CD4-positive, CD25-positive, alpha-beta regulatory T cell (primary cell): ENCODE measurements around the gene NAV2. TPM values are rescaled to one million over a fixed set of nuclear protein-coding genes. Genes with fewer than 3 reads are reported as not detected.
"Not testable (repeated sequence)": the region's sequence is repeated elsewhere in the genome, so short reads cannot be mapped to it uniquely, and the experiment has no call there.

Experiments
- ATAC-seq, 2 donors: fragments of 150-1000 bp; cut with Tn5 transposase; one replicate each; pipeline ENCODE4 v1.10.0; 2021; ENCODE audit warnings: low read depth in 2 of 2, moderate number of reproducible peaks in 2 of 2, moderate library complexity in 1 of 2
- DNase-seq, 3 donors: peaks; one replicate each; pipeline versions ENCODE4 v3.0.0 to v3.0.0-alpha.2; 2012 to 2022; ENCODE audit warnings: mixed read lengths in 1 of 3
- H3K27ac ChIP-seq: one replicate; pipeline ENCODE4 v1.7.0; 2013; ENCODE audit warnings: mild to moderate bottlenecking, low read length; ENCODE audit not compliant: insufficient read depth, poor library complexity, severe bottlenecking
- H3K27me3 ChIP-seq: one replicate; pipeline ENCODE4 v1.7.0; 2013; ENCODE audit warnings: low read length; ENCODE audit not compliant: control insufficient read depth, insufficient read depth
- H3K36me3 ChIP-seq: one replicate; pipeline ENCODE4 v1.7.0; 2013; ENCODE audit warnings: mild to moderate bottlenecking, low read length, moderate library complexity; ENCODE audit not compliant: control insufficient read depth, insufficient read depth
- H3K4me1 ChIP-seq: 2 replicates; pipeline ENCODE4 v1.7.0; 2013; ENCODE audit warnings: mild to moderate bottlenecking, low read length; ENCODE audit not compliant: insufficient read depth, control insufficient read depth, poor library complexity, severe bottlenecking
- H3K4me3 ChIP-seq: one replicate; pipeline ENCODE4 v1.7.0; 2013; ENCODE audit warnings: low read depth, mild to moderate bottlenecking, low read length, moderate library complexity
- H3K9me3 ChIP-seq, 2 experiments: 1 replicate in 1 of 2; 2 replicates in 1 of 2; pipeline ENCODE4 v1.7.0; 2013; ENCODE audit warnings: low read length in 2 of 2, mild to moderate bottlenecking in 1 of 2, moderate library complexity in 1 of 2; ENCODE audit not compliant: control insufficient read depth in 2 of 2
- H3K27ac Mint-ChIP-seq, 3 donors: one replicate each; pipeline ENCODE4 v1.8.0; 2020 to 2022; ENCODE audit warnings: mild to moderate bottlenecking in 3 of 3, mixed read lengths in 3 of 3, moderate library complexity in 2 of 3
- H3K27me3 Mint-ChIP-seq: one replicate; pipeline ENCODE4 v1.8.0; 2022; ENCODE audit warnings: mild to moderate bottlenecking, mixed read lengths
- H3K36me3 Mint-ChIP-seq: one replicate; pipeline ENCODE4 v1.8.0; 2020; ENCODE audit warnings: mixed read lengths
- H3K4me1 Mint-ChIP-seq, 4 donors: one replicate each; pipeline ENCODE4 v1.8.0; 2020 to 2022; ENCODE audit warnings: mixed read lengths in 4 of 4, mild to moderate bottlenecking in 1 of 4
- H3K4me3 Mint-ChIP-seq, 4 donors: one replicate each; pipeline ENCODE4 v1.8.0; 2020 to 2022; ENCODE audit warnings: mild to moderate bottlenecking in 4 of 4, mixed read lengths in 4 of 4, moderate library complexity in 3 of 4
- H3K9me3 Mint-ChIP-seq, 7 donors: one replicate each; pipeline ENCODE4 v1.8.0; 2020 to 2022; ENCODE audit warnings: mixed read lengths in 7 of 7, mild to moderate bottlenecking in 3 of 7, moderate library complexity in 2 of 7
- polyA plus RNA-seq, 4 donors: library from polyadenylated mRNA; unstranded; fragments of 300-500 nt; fragmentation: Illumina TruSeq; gene quantifications; one replicate each; pipeline ENCODE4 v1.2.3, GENCODE V29; 2021
- total RNA-seq: library from RNA; stranded (reverse); gene quantifications from one replicate; pipeline ENCODE4 v1.2.3, GENCODE V29; 2022

NAV2 gene
- total and polyA plus RNA-seq, 5 donors from 2014 or later, result 0.14 to 0.59 (median 0.36) TPM; not detected in 2

- peaks cover 10% of the 10 kb centered on the region for H3K27me3 Mint-ChIP-seq
- Histone ChIP-seq H3K36me3 (no peaks in the 10 kb centered on the region), H3K9me3 (no peaks in the 10 kb centered on the region), H3K4me1 (no peaks in the 10 kb centered on the region), H3K4me3 (no peak overlapping the region), H3K27me3 (no peaks in the 10 kb centered on the region), H3K27ac (no peak overlapping the region)
- no peak for DNase-seq
- H3K4me1 Mint-ChIP-seq, result no peaks in the 10 kb centered on the region
- ATAC-seq, result no peak
- H3K4me3 Mint-ChIP-seq, result no peak overlapping the region
- no peaks in the 10 kb centered on the region for H3K36me3 Mint-ChIP-seq
- H3K27ac Mint-ChIP-seq, result no peak overlapping the region
- H3K9me3 Mint-ChIP-seq, result peaks cover 0 to 1% (median 0%) of the 10 kb centered on the region in 7 donors
Measured at GRCh38 chr11:20125927-20126326, 413.3 kb downstream of the NAV2 start.

GRCh38 chr11:20126724-20127123 is 414.1 kb downstream of the NAV2 start:
- Histone ChIP-seq H3K27ac (no peak overlapping the region), H3K9me3 (no peaks in the 10 kb centered on the region), H3K4me1 (no peaks in the 10 kb centered on the region), H3K4me3 (no peak overlapping the region), H3K36me3 (no peaks in the 10 kb centered on the region), H3K27me3 (no peaks in the 10 kb centered on the region)
- Mint-ChIP-seq H3K27me3 (peaks cover 11% of the 10 kb centered on the region), H3K4me3 (no peak overlapping the region), H3K4me1 (peaks cover 0 to 3% (median 0%) of the 10 kb centered on the region in 4 donors), H3K36me3 (no peaks in the 10 kb centered on the region), H3K9me3 (peaks cover 0 to 1% (median 0%) of the 10 kb centered on the region in 7 donors), H3K27ac (no peak overlapping the region)
- ATAC-seq (no peak), DNase-seq (no peak)

GRCh38 chr11:20127671-20128527 is 415.3 kb downstream of the NAV2 start:
- peak overlapping the region in 1 of 3 donors; percentile 64 for H3K27ac Mint-ChIP-seq
- no peaks in the 10 kb centered on the region for H3K36me3 Mint-ChIP-seq
- H3K9me3 ChIP-seq, result no peaks in the 10 kb centered on the region

GRCh38 chr11:20128528-20128825 is 415.8 kb downstream of the NAV2 start:
- H3K9me3 Mint-ChIP-seq, H3K36me3 Mint-ChIP-seq, H3K36me3 ChIP-seq, H3K4me3 Mint-ChIP-seq, H3K27ac ChIP-seq, H3K27me3 ChIP-seq, H3K4me1 ChIP-seq, DNase-seq, H3K4me3 ChIP-seq, H3K27ac Mint-ChIP-seq, H3K9me3 ChIP-seq, ATAC-seq: not testable (repeated sequence)
- H3K27me3 Mint-ChIP-seq, result peaks cover 25% of the 10 kb centered on the region
- peaks cover 0 to 13% (median 3%) of the 10 kb centered on the region in 4 donors for H3K4me1 Mint-ChIP-seq

More at GRCh38 chr11:20127671-20128527, 415.3 kb downstream of the NAV2 start:
- no peak overlapping the region for H3K4me3 Mint-ChIP-seq
- ATAC-seq (peak; percentile 64 to 72), DNase-seq (peak; percentile 50 to 65 (median 65))
- Histone ChIP-seq H3K27me3 (peaks cover 1% of the 10 kb centered on the region), H3K36me3 (no peaks in the 10 kb centered on the region), H3K4me3 (no peak overlapping the region), H3K27ac (no peak overlapping the region), H3K4me1 (peaks cover 7% of the 10 kb centered on the region)
- H3K9me3 Mint-ChIP-seq, result peaks cover 0 to 1% (median 0%) of the 10 kb centered on the region in 7 donors
- H3K4me1 Mint-ChIP-seq, result peaks cover 0 to 13% (median 3%) of the 10 kb centered on the region in 4 donors
- H3K27me3 Mint-ChIP-seq, result peaks cover 19% of the 10 kb centered on the region

- H3K9me3 Mint-ChIP-seq, result peaks cover 0 to 1% (median 0%) of the 10 kb centered on the region in 7 donors
- DNase-seq (no peak), ATAC-seq (no peak)
- H3K27me3 Mint-ChIP-seq, result peaks cover 37% of the 10 kb centered on the region
- H3K4me1 Mint-ChIP-seq, result peaks cover 0 to 13% (median 3%) of the 10 kb centered on the region in 4 donors
- Histone ChIP-seq H3K4me3 (no peak overlapping the region), H3K4me1 (peaks cover 7% of the 10 kb centered on the region), H3K27ac (no peak overlapping the region), H3K27me3 (peaks cover 3% of the 10 kb centered on the region), H3K36me3 (no peaks in the 10 kb centered on the region), H3K9me3 (no peaks in the 10 kb centered on the region)
- H3K36me3 Mint-ChIP-seq, result no peaks in the 10 kb centered on the region
- H3K27ac Mint-ChIP-seq, result no peak overlapping the region
- H3K4me3 Mint-ChIP-seq, result no peak overlapping the region
Measured at GRCh38 chr11:20129665-20130064, 417.0 kb downstream of the NAV2 start.

GRCh38 chr11:20131788-20132666 is 419.4 kb downstream of the NAV2 start:
- ATAC-seq, result peak in 1 of 2 donors; percentile 26
- peaks cover 7% of the 10 kb centered on the region for H3K4me1 ChIP-seq
- no peaks in the 10 kb centered on the region for H3K36me3 Mint-ChIP-seq
- H3K9me3 Mint-ChIP-seq, result peaks cover 0 to 1% (median 0%) of the 10 kb centered on the region in 7 donors
- H3K27me3 Mint-ChIP-seq, result peaks cover 43% of the 10 kb centered on the region
- H3K4me1 Mint-ChIP-seq, result peaks cover 0 to 13% (median 3%) of the 10 kb centered on the region in 4 donors
- H3K27ac Mint-ChIP-seq, result no peak overlapping the region
- peak overlapping the region; percentile 10 for H3K4me3 ChIP-seq
- no peak overlapping the region for H3K27ac ChIP-seq
- H3K9me3 ChIP-seq, result no peaks in the 10 kb centered on the region
- no peaks in the 10 kb centered on the region for H3K36me3 ChIP-seq
- DNase-seq, result peak in 1 of 3 donors; percentile 45
- H3K4me3 Mint-ChIP-seq, result peak overlapping the region in 3 of 4 donors; percentile 70 to 76 (median 71)
- peaks cover 5% of the 10 kb centered on the region for H3K27me3 ChIP-seq

GRCh38 chr11:20132667-20133039 is 420.0 kb downstream of the NAV2 start:
- ATAC-seq (no peak), DNase-seq (no peak)
- Mint-ChIP-seq H3K4me3 (peak overlapping the region in 3 of 4 donors; percentile 70 to 76 (median 71)), H3K9me3 (peaks cover 0 to 1% (median 0%) of the 10 kb centered on the region in 7 donors), H3K27me3 (peaks cover 43% of the 10 kb centered on the region), H3K27ac (no peak overlapping the region), H3K36me3 (no peaks in the 10 kb centered on the region), H3K4me1 (peaks cover 0 to 13% (median 3%) of the 10 kb centered on the region in 4 donors)
- Histone ChIP-seq H3K4me3 (peak overlapping the region; percentile 10), H3K27ac (no peak overlapping the region), H3K4me1 (peaks cover 7% of the 10 kb centered on the region), H3K9me3 (no peaks in the 10 kb centered on the region), H3K27me3 (peaks cover 5% of the 10 kb centered on the region), H3K36me3 (no peaks in the 10 kb centered on the region)
